Psoas muscle (tissue), 8 donors: ENCODE measurements around the gene ATP9A. TPM values are rescaled to one million over a fixed set of nuclear protein-coding genes. Genes with fewer than 3 reads are reported as not detected.

ENCODE experiments used
- ATAC-seq, 4 donors: fragments of 200-7000 bp; cut with Tn5 transposase; one replicate each; pipeline ENCODE4 v1.9.1; 2020; ENCODE audit warnings: moderate library complexity in 3 of 4, mild to moderate bottlenecking in 2 of 4
- DNase-seq, 2 donors: peaks; one replicate each; pipeline ENCODE4 v3.0.0-alpha.2; 2020
- H3K27ac ChIP-seq: fragments of 200-600 bp; one replicate; pipeline ENCODE4 v1.8.0; 2022
- H3K27me3 ChIP-seq, 3 donors: fragments of 200-600 bp in 1 of 3; one replicate each; pipeline versions ENCODE4 v1.6.1 to v1.8.0; 2013 to 2022; ENCODE audit warnings: low read length in 2 of 3, mild to moderate bottlenecking in 2 of 3, moderate library complexity in 1 of 3; ENCODE audit not compliant: insufficient read depth in 3 of 3
- H3K36me3 ChIP-seq, 2 donors: fragments of 200-600 bp in 1 of 2; one replicate each; pipeline versions ENCODE4 v1.6.1 to v1.8.0; 2013 to 2022; ENCODE audit warnings: low read depth in 1 of 2, mild to moderate bottlenecking in 1 of 2, moderate library complexity in 1 of 2; ENCODE audit not compliant: insufficient read depth in 1 of 2
- H3K4me1 ChIP-seq: fragments of 200-600 bp; one replicate; pipeline ENCODE4 v1.8.0; 2022
- H3K4me3 ChIP-seq: fragments of 200-600 bp; one replicate; pipeline ENCODE4 v1.8.0; 2022; ENCODE audit warnings: mild to moderate bottlenecking
- H3K9me3 ChIP-seq: fragments of 200-600 bp; one replicate; pipeline ENCODE4 v1.8.0; 2022
- CTCF ChIP-seq: fragments of 200-600 bp; IDR thresholded peaks from one replicate; pipeline ENCODE4 v1.8.0; 2022; ENCODE audit warnings: antibody characterized with exemption
- WGBS, 3 donors: extraction: QIAGEN DNeasy Blood & Tissue Kit; methylation state at CpG; one replicate each; pipeline versions ENCODE4 v1.1.6 to v1.1.7; 2013; 5-methylcytosine and 5-hydroxymethylcytosine counted together
- intact Hi-C, 2 donors: fragments of 100-400 bp; cut with DNase I; formaldehyde crosslinking; loops; one replicate each; pipeline versions ENCODE4 v1.11.0 to v1.14.2; 2022
- polyA plus RNA-seq, 3 donors: library from polyadenylated mRNA; stranded (reverse); fragments of 200-250 nt; gene quantifications; one replicate each; pipeline ENCODE4 v1.2.3, GENCODE V29; 2013
- total RNA-seq, 4 donors: library from RNA; stranded (reverse); fragmentation: NEBNext Ultra II Directional in 2 of 4; extraction: Animal tissue kit (Norgen Biotek cat#: 25700) in 2 of 4; gene quantifications; one replicate each; pipeline versions ENCODE4 v1.2.1 to v1.2.4, GENCODE V29; 2021 to 2023
- donor health status: healthy with polysubstance abuse.
- donor health status: DM: no; HTN: no; CAD: no; lungs with moderate emphysema.
- donor health status: Bipolar disorder and iron deficiency.
- donor health status: healthy.
- donor health status: DM: yes; HTN: yes; CAD: no.
- donor health status: DM: no; HTN: no; CAD: no.
- donor health status: DM: no; HTN: no; CAD: no.
- donor health status: DM: yes; HTN: yes; CAD: no.

ATP9A gene
- total and polyA plus RNA-seq, 7 donors: 1.8 to 42.3 (median 17.2) TPM

GRCh38 chr20:51607170-51607569 lies 161.0 kb downstream of the ATP9A start:
- intact Hi-C loops: no loop called here
- Histone ChIP-seq H3K27ac (no peak overlapping the region), H3K36me3 (peaks cover 0 to 55% of the 10 kb centered on the region in 2 donors)

GRCh38 chr20:51604851-51605250 lies 163.3 kb downstream of the ATP9A start:
- no peaks in the 10 kb centered on the region for H3K4me1 ChIP-seq
- DNase-seq (no peak), ATAC-seq (no peak)
- intact Hi-C loops: no loop called here
- H3K27ac ChIP-seq: no peak overlapping the region
- peaks cover 0 to 52% of the 10 kb centered on the region in 2 donors for H3K36me3 ChIP-seq
- TF ChIP-seq CTCF: no peak
- H3K9me3 ChIP-seq: no peaks in the 10 kb centered on the region
- H3K4me3 ChIP-seq: no peak overlapping the region
- 95 to 98% (median 97%) methylated on average over 14 of the region's 14 CpGs for WGBS, 3 donors
- no peaks in the 10 kb centered on the region for H3K27me3 ChIP-seq

More at GRCh38 chr20:51607170-51607569, 161.0 kb downstream of the ATP9A start:
- H3K4me1 ChIP-seq: no peaks in the 10 kb centered on the region
- DNase-seq: no peak
- H3K27me3 ChIP-seq: no peaks in the 10 kb centered on the region
- ATAC-seq: no peak
- no peak for TF ChIP-seq CTCF
- no peak overlapping the region for H3K4me3 ChIP-seq
- no peaks in the 10 kb centered on the region for H3K9me3 ChIP-seq
- 87 to 96% (median 95%) methylated on average over 1 to 2 of the region's 2 CpGs for WGBS, 3 donors

- no peaks in the 10 kb centered on the region for H3K27me3 ChIP-seq
- no peaks in the 10 kb centered on the region for H3K9me3 ChIP-seq
- DNase-seq: no peak
- peaks cover 0 to 38% of the 10 kb centered on the region in 2 donors for H3K36me3 ChIP-seq
- ATAC-seq: no peak
- intact Hi-C loops: no loop called here
- H3K4me3 ChIP-seq: no peak overlapping the region
- no peak overlapping the region for H3K27ac ChIP-seq
- no peak for TF ChIP-seq CTCF
- WGBS, 3 donors: 87 to 93% (median 90%) methylated on average over 5 of the region's 5 CpGs
- H3K4me1 ChIP-seq: no peaks in the 10 kb centered on the region
Observed at GRCh38 chr20:51602131-51602530, 166.1 kb downstream of the ATP9A start.

GRCh38 chr20:51600950-51601349 lies 167.2 kb downstream of the ATP9A start:
- ATAC-seq: no peak
- H3K4me3 ChIP-seq: no peak overlapping the region
- intact Hi-C loops: no loop called here
- H3K27ac ChIP-seq: no peak overlapping the region
- H3K4me1 ChIP-seq: no peaks in the 10 kb centered on the region
- no peak for DNase-seq
- no peak for TF ChIP-seq CTCF
- WGBS, 3 donors: 80 to 84% (median 81%) methylated on average over 14 of the region's 14 CpGs
- peaks cover 0 to 35% of the 10 kb centered on the region in 2 donors for H3K36me3 ChIP-seq
- H3K27me3 ChIP-seq: no peaks in the 10 kb centered on the region
- no peaks in the 10 kb centered on the region for H3K9me3 ChIP-seq

- ATAC-seq (no peak), DNase-seq (no peak)
- Histone ChIP-seq H3K36me3 (peaks cover 0 to 33% of the 10 kb centered on the region in 2 donors), H3K4me1 (no peaks in the 10 kb centered on the region), H3K27ac (no peak overlapping the region), H3K27me3 (no peaks in the 10 kb centered on the region), H3K4me3 (no peak overlapping the region), H3K9me3 (no peaks in the 10 kb centered on the region)
- intact Hi-C loops: no loop called here
- WGBS, 3 donors: 75 to 77% (median 76%) methylated on average over 7 of the region's 7 CpGs
- TF ChIP-seq CTCF: no peak
Observed at GRCh38 chr20:51600016-51600420, 168.2 kb downstream of the ATP9A start.
